Prostate gland (tissue), 2 donors: ENCODE results near the gene BICDL1. TPM values are rescaled to one million over a fixed set of nuclear protein-coding genes. Genes with fewer than 3 reads are reported as not detected.

Experiments used
- DNase-seq: peaks from one replicate; pipeline ENCODE4 v3.0.0-alpha.2; 2019; ENCODE audit warnings: low spot score
- H3K27ac ChIP-seq, 2 donors: fragments of 200-600 bp; sonication (generic); 2 replicates each; pipeline ENCODE4 v1.5.1; 2017 to 2019
- H3K27me3 ChIP-seq: fragments of 200-600 bp; sonication (generic); replicated peaks from 2 replicates; pipeline ENCODE4 v1.5.1; 2019; ENCODE audit not compliant: insufficient read depth
- H3K36me3 ChIP-seq, 2 donors: fragments of 200-600 bp; sonication (generic); 1 replicate in 1 of 2; 2 replicates in 1 of 2; pipeline versions ENCODE4 v1.5.1 to v1.8.1; 2017 to 2019
- H3K4me1 ChIP-seq: fragments of 200-600 bp; sonication (generic); replicated peaks from 2 replicates; pipeline ENCODE4 v1.5.1; 2019
- H3K4me3 ChIP-seq, 2 donors: fragments of 200-600 bp; sonication (generic); 2 replicates each; pipeline ENCODE4 v1.5.1; 2017 to 2019
- H3K9me3 ChIP-seq: fragments of 200-600 bp; sonication (generic); 2 replicates; pipeline ENCODE4 v1.5.1; 2017
- POLR2A ChIP-seq: fragments of 450-650 bp; IDR thresholded peaks from one replicate; pipeline ENCODE4 v1.6.1; 2016; ENCODE audit warnings: antibody characterized with exemption, mild to moderate bottlenecking
- POLR2AphosphoS5 ChIP-seq: sonication (generic); formaldehyde crosslinking; IDR thresholded peaks from one replicate; pipeline ENCODE4 v1.6.1; 2017; ENCODE audit warnings: antibody characterized with exemption
- WGBS: methylation state at CpG from one replicate; pipeline ENCODE4 v1.1.5; 2018; 5-methylcytosine and 5-hydroxymethylcytosine counted together
- intact Hi-C: fragments of 100-400 bp; cut with DNase I; formaldehyde crosslinking; loops from one replicate; pipeline ENCODE4 v1.14.2; 2022
- total RNA-seq, 2 donors: library from RNA; depleted of rRNA; stranded (reverse); fragments of >200 nt; gene quantifications; one replicate each; pipeline ENCODE4 v1.1.0, GENCODE V29; 2016
- TF ChIP-seq, protein P1 (sequence below), 4 experiments: fragments of 200-600 bp in 2 of 4; fragments of 450-650 bp in 2 of 4; sonication (generic) in 2 of 4; IDR thresholded peaks; 1 replicate in 3 of 4; 2 replicates in 1 of 4; pipeline ENCODE4 v1.5.1; 2016 to 2019; ENCODE audit warnings: antibody characterized with exemption in 4 of 4, mild to moderate bottlenecking in 2 of 4, moderate library complexity in 2 of 4

BICDL1 gene
- total RNA-seq, 2 donors from 2014 or later, result 8.6 to 34.0 TPM

DNA sequence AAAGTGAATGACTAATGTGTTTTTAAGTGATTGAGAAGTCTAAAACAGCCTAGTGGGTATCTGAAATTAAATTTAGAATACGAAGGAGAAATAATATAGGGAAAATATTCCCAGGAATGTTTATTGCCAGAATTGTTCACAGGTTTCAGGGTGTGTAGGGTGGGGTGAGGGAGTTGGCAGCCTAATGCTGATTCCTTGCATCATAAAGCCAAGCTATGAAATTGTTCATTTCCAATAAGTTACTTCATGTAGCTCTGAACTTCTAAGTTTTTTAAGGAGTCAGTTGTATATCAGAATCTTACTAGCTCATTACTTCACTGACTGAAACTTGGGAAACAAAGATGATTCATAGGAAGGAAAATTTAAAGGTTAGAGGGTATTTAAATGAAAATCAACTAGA, 71.2 kb downstream of the BICDL1 start:
- Histone ChIP-seq H3K27ac (no peak overlapping the region), H3K4me1 (no peaks in the 10 kb centered on the region), H3K9me3 (no peaks in the 10 kb centered on the region), H3K36me3 (no peaks in the 10 kb centered on the region), H3K4me3 (no peak overlapping the region), H3K27me3 (no peaks in the 10 kb centered on the region)
- DNase-seq, result no peak
- intact Hi-C loops, result no loop called here
- TF ChIP-seq, protein P1, sequence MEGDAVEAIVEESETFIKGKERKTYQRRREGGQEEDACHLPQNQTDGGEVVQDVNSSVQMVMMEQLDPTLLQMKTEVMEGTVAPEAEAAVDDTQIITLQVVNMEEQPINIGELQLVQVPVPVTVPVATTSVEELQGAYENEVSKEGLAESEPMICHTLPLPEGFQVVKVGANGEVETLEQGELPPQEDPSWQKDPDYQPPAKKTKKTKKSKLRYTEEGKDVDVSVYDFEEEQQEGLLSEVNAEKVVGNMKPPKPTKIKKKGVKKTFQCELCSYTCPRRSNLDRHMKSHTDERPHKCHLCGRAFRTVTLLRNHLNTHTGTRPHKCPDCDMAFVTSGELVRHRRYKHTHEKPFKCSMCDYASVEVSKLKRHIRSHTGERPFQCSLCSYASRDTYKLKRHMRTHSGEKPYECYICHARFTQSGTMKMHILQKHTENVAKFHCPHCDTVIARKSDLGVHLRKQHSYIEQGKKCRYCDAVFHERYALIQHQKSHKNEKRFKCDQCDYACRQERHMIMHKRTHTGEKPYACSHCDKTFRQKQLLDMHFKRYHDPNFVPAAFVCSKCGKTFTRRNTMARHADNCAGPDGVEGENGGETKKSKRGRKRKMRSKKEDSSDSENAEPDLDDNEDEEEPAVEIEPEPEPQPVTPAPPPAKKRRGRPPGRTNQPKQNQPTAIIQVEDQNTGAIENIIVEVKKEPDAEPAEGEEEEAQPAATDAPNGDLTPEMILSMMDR (IDR thresholded peaks at IDR 0.05), result no peak
- TF ChIP-seq POLR2A (no peak), POLR2AphosphoS5 (no peak)
- 98% methylated on average over 1 of the region's 1 CpG for WGBS

DNA sequence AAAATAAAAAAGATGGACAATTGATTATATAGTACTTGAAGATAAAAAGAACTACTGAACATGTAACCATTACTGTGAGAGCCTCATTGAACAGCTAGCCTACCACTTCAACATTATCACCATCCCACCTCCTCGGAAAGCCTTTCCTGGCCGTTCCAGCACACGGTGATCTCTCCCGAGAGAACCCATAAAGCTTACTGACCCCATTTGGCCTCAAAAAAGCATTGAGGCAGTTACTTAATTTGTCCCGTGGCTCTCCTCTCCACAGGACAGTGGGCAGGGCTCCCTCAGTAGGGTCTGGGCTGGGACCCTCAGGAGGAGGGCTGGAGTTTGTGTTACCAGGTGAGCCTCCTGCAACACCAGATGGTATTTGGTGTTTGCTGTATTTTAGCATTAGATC, 71.7 kb downstream of the BICDL1 start:
- no peak for DNase-seq
- no peaks in the 10 kb centered on the region for H3K27me3 ChIP-seq
- intact Hi-C loops, result no loop called here
- H3K27ac ChIP-seq, result no peak overlapping the region
- no peak overlapping the region for H3K4me3 ChIP-seq
- WGBS, result 65% methylated on average over 5 of the region's 5 CpGs
- H3K4me1 ChIP-seq, result no peaks in the 10 kb centered on the region
- no peaks in the 10 kb centered on the region for H3K36me3 ChIP-seq
- TF ChIP-seq POLR2A (no peak), POLR2AphosphoS5 (no peak)
- TF ChIP-seq, protein P1 (IDR thresholded peaks at IDR 0.05), result no peak
- H3K9me3 ChIP-seq, result no peaks in the 10 kb centered on the region

DNA sequence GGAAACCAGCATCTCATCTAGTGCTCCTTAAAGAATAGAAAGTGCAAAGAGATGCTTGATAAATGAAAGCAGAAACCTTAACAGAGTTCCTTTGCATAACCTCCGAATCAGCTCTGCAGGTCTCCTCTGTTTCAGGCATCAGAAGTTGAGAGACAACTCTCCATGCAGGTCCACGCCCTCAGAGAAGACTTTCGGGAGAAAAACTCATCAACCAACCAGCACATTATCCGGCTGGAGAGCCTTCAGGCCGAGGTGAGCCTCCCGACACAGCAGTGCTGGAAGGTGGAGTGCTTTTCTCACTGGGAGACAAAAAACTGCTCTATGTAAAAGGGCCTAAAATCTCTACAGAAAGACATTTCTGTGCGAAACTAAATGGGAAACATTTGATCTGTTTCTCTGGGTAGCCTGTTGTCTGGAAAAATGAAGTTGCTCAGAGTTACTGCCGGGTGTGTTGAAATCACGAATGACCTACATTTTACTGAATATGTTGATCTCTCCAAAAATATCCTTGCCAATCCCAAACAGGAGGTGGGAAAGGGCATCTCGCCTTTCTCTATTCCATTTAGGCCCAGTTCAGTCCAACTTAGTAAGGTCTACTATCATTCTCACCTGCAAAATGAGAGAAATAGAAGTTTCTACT, 72.7 kb downstream of the BICDL1 start:
- DNase-seq, result no peak
- intact Hi-C loops, result no loop called here
- no peaks in the 10 kb centered on the region for H3K9me3 ChIP-seq
- TF ChIP-seq, protein P1 (IDR thresholded peaks at IDR 0.05), result no peak
- TF ChIP-seq POLR2AphosphoS5, result no peak
- 90% methylated on average over 10 of the region's 10 CpGs for WGBS
- H3K36me3 ChIP-seq, result no peaks in the 10 kb centered on the region
- no peak overlapping the region for H3K27ac ChIP-seq
- H3K4me1 ChIP-seq, result no peaks in the 10 kb centered on the region
- no peaks in the 10 kb centered on the region for H3K27me3 ChIP-seq
- H3K4me3 ChIP-seq, result no peak overlapping the region

DNA sequence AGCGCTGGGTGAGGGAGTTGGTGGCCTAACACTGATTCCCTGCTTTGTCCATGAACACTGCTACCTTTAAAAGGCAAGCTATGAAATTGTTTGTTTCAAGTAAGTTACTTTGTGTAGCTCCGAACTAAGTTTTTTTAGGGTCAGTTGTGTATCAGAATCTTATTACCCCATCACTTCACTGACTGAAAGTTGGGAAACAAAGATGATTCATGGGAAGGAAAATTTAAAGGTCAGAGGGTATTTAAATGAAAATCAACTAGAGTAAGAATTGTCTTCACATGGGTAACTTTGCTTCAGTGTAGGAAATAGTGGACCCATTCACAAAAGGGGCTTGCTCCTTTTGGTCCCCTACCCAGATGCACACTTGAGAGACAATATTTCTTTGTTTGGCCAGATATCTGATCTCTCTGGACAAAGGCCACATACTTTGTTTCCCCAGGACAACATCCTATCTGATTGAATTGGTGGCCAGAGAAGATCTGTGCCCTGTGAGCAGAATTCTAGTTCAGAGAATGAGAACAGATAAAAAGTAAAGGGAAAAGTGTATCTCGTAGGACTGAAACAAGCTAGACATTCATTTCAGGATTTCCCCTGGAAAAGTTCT, 74.0 kb downstream of the BICDL1 start:
- Histone ChIP-seq H3K27me3 (no peaks in the 10 kb centered on the region), H3K27ac (no peak overlapping the region), H3K4me3 (no peak overlapping the region), H3K4me1 (no peaks in the 10 kb centered on the region), H3K9me3 (no peaks in the 10 kb centered on the region), H3K36me3 (no peaks in the 10 kb centered on the region)
- intact Hi-C loops, result no loop called here
- no peak for TF ChIP-seq POLR2AphosphoS5
- no peak for TF ChIP-seq POLR2A
- TF ChIP-seq, protein P1 (IDR thresholded peaks at IDR 0.05), result no peak
- WGBS, result 92% methylated on average over 3 of the region's 3 CpGs
- no peak for DNase-seq
